ENCODE results near the gene ABTB2.

The ABTB2 gene

GRCh38 chr11:34355726-34356125 lies 2.1 kb downstream of the ABTB2 start:
- TF ChIP-seq ZNF565 (CRISPR knock-in tag; conservative IDR thresholded peaks at IDR 0.05; ENCODE audit: low read depth), result no peak
- no peak for TF ChIP-seq CSRNP3 (CRISPR knock-in tag; IDR thresholded peaks at IDR 0.05)
- TF ChIP-seq CREB5 (CRISPR knock-in tag; IDR thresholded peaks at IDR 0.05; ENCODE audit: low read depth), result no peak
- no peak for TF ChIP-seq CSDC2 (CRISPR knock-in tag; IDR thresholded peaks at IDR 0.05)
- TF ChIP-seq RARB (CRISPR knock-in tag; IDR thresholded peaks at IDR 0.05), result no peak
- TF ChIP-seq BACH2 (CRISPR knock-in tag; IDR thresholded peaks at IDR 0.05; ENCODE audit: borderline replicate concordance), result no peak
- no peak for TF ChIP-seq ZFP3 (CRISPR knock-in tag; IDR thresholded peaks at IDR 0.05)
- no peak for TF ChIP-seq ZC3H10 (CRISPR knock-in tag; IDR thresholded peaks at IDR 0.05)
- TF ChIP-seq GLIS3 (CRISPR knock-in tag; IDR thresholded peaks at IDR 0.05), result no peak
- TF ChIP-seq ZNF8 (CRISPR knock-in tag; IDR thresholded peaks at IDR 0.05), result no peak
- TF ChIP-seq ZFP30 (CRISPR knock-in tag; IDR thresholded peaks at IDR 0.05), result no peak
- no peak for TF ChIP-seq PPARA (CRISPR knock-in tag; IDR thresholded peaks at IDR 0.05; ENCODE audit: borderline replicate concordance)
- no peak for ATAC-seq

- no peak for ATAC-seq
- TF ChIP-seq TOX (CRISPR knock-in tag; IDR thresholded peaks at IDR 0.05; ENCODE audit: borderline replicate concordance) (no peak), BACH2 (CRISPR knock-in tag; IDR thresholded peaks at IDR 0.05; ENCODE audit: borderline replicate concordance) (no peak), ZFP30 (CRISPR knock-in tag; IDR thresholded peaks at IDR 0.05) (no peak), ZC3H10 (CRISPR knock-in tag; IDR thresholded peaks at IDR 0.05) (no peak), ESRRG (CRISPR knock-in tag; IDR thresholded peaks at IDR 0.05) (no peak), ZNF70 (CRISPR knock-in tag; IDR thresholded peaks at IDR 0.05) (no peak), ARNTL (CRISPR knock-in tag; IDR thresholded peaks at IDR 0.05; ENCODE audit: borderline replicate concordance, low read depth) (no peak), ZFP3 (CRISPR knock-in tag; IDR thresholded peaks at IDR 0.05) (no peak), CREB5 (CRISPR knock-in tag; IDR thresholded peaks at IDR 0.05; ENCODE audit: low read depth) (no peak), GLIS3 (CRISPR knock-in tag; IDR thresholded peaks at IDR 0.05) (no peak), PATZ1 (CRISPR knock-in tag; IDR thresholded peaks at IDR 0.05; ENCODE audit: borderline replicate concordance) (no peak), PPARA (CRISPR knock-in tag; IDR thresholded peaks at IDR 0.05; ENCODE audit: borderline replicate concordance) (no peak), TCF4 (CRISPR knock-in tag; IDR thresholded peaks at IDR 0.05; ENCODE audit: borderline replicate concordance) (no peak), CSDC2 (CRISPR knock-in tag; IDR thresholded peaks at IDR 0.05) (no peak), RARB (CRISPR knock-in tag; IDR thresholded peaks at IDR 0.05) (no peak), ISL1 (CRISPR knock-in tag; IDR thresholded peaks at IDR 0.05) (no peak), ZNF565 (CRISPR knock-in tag; conservative IDR thresholded peaks at IDR 0.05; ENCODE audit: low read depth) (no peak)
Measured at GRCh38 chr11:34354782-34355181, 3.0 kb downstream of the ABTB2 start.

GRCh38 chr11:34353881-34354280 lies 3.9 kb downstream of the ABTB2 start:
- no peak for TF ChIP-seq ARNTL (CRISPR knock-in tag; IDR thresholded peaks at IDR 0.05; ENCODE audit: borderline replicate concordance, low read depth)
- TF ChIP-seq SNAI2 (CRISPR knock-in tag; IDR thresholded peaks at IDR 0.05), result no peak
- no peak for TF ChIP-seq TSHZ2 (CRISPR knock-in tag; IDR thresholded peaks at IDR 0.05)
- TF ChIP-seq GLIS3 (CRISPR knock-in tag; IDR thresholded peaks at IDR 0.05), result no peak
- no peak for TF ChIP-seq BACH2 (CRISPR knock-in tag; IDR thresholded peaks at IDR 0.05; ENCODE audit: borderline replicate concordance)
- no peak for TF ChIP-seq PATZ1 (CRISPR knock-in tag; IDR thresholded peaks at IDR 0.05; ENCODE audit: borderline replicate concordance)
- TF ChIP-seq PPARA (CRISPR knock-in tag; IDR thresholded peaks at IDR 0.05; ENCODE audit: borderline replicate concordance), result no peak
- no peak for TF ChIP-seq TCF4 (CRISPR knock-in tag; IDR thresholded peaks at IDR 0.05; ENCODE audit: borderline replicate concordance)
- no peak for TF ChIP-seq ZFP30 (CRISPR knock-in tag; IDR thresholded peaks at IDR 0.05)
- TF ChIP-seq CSDC2 (CRISPR knock-in tag; IDR thresholded peaks at IDR 0.05), result no peak
- TF ChIP-seq ZNF70 (CRISPR knock-in tag; IDR thresholded peaks at IDR 0.05), result no peak
- TF ChIP-seq OSR1 (CRISPR knock-in tag; IDR thresholded peaks at IDR 0.05), result no peak
- TF ChIP-seq CSRNP3 (CRISPR knock-in tag; IDR thresholded peaks at IDR 0.05), result no peak
- TF ChIP-seq TOX (CRISPR knock-in tag; IDR thresholded peaks at IDR 0.05; ENCODE audit: borderline replicate concordance), result no peak
- no peak for TF ChIP-seq ZNF565 (CRISPR knock-in tag; conservative IDR thresholded peaks at IDR 0.05; ENCODE audit: low read depth)
- TF ChIP-seq ZC3H10 (CRISPR knock-in tag; IDR thresholded peaks at IDR 0.05), result no peak
- no peak for TF ChIP-seq ZFP3 (CRISPR knock-in tag; IDR thresholded peaks at IDR 0.05)

More at GRCh38 chr11:34353881-34354280, 3.9 kb downstream of the ABTB2 start:
- no peak for ATAC-seq

Measured in SK-N-SH treated with all-trans-retinoic acid at 6 μM for 48 hours (cell line).